Cerebellar nuclear complex (tissue), 1 donor: ENCODE data around the gene CAVIN3.
A peak's percentile ranks its signal among the peaks of the same experiment; 100 is the strongest.
"Not testable (repeated sequence)": the region's sequence is repeated elsewhere in the genome, so short reads cannot be mapped to it uniquely, and the experiment has no call there.

Experiments used
- DNase-seq, 2 experiments: peaks; one replicate each; lab custom pipeline; 2025; lab: John Stamatoyannopoulos, UW

The CAVIN3 gene

GRCh38 chr11:6326303-6326702 lies 6.0 kb upstream of the CAVIN3 start:
- DNase-seq: no peak

- DNase-seq: no peak
Observed at GRCh38 chr11:6323291-6323905, 3.1 kb upstream of the CAVIN3 start.

DNA sequence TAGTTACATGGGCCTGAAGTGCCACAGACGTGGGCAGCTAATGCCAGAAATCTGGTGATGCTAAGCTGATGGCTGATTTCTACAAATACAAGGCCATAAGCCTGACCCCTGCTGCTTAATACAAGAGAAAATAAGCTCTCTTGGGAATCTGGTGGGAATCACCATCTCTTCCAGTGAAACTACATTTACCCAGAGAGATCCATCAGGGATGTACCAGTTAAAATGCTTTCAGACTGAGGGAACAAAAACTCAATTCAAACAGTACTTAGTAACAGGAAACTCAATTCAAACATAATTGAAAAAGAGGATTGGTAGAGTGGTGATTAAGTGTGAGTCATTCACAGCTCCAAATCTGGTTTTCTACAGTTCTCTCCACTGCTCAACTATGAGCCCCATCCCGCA lies 1.7 kb upstream of the CAVIN3 start:
- DNase-seq: no peak

GRCh38 chr11:6321356-6321755 lies 1.1 kb upstream of the CAVIN3 start:
- no peak for DNase-seq

GRCh38 chr11:6319704-6320410 lies 444 bp downstream of the CAVIN3 start:
- peak; percentile 30 to 67 for DNase-seq

GRCh38 chr11:6319001-6319703 lies 1.1 kb downstream of the CAVIN3 start:
- DNase-seq: no peak

DNA sequence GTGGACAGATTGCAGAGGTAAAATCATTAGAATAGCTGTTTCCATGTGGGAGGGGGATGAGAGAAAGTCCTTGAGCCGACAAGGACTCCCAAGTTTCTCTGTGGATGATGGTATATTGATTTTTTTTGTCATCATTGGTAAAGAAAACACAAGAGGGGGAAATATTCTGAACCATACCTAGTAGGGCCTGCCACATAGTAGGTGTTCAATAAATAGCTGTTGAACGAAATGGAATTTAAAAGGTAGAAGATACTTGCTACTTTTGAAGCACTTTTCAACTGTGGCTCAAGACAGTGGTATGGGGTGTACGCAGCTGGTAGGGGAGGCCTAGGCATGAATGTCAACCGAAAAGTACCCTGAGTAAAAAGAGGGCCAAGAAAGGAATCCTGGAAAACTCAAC lies 2.1 kb downstream of the CAVIN3 start:
- DNase-seq: no peak

GRCh38 chr11:6315811-6316425 lies 4.4 kb downstream of the CAVIN3 start:
- peak in 1 of 2 experiments; percentile 69 for DNase-seq

DNA sequence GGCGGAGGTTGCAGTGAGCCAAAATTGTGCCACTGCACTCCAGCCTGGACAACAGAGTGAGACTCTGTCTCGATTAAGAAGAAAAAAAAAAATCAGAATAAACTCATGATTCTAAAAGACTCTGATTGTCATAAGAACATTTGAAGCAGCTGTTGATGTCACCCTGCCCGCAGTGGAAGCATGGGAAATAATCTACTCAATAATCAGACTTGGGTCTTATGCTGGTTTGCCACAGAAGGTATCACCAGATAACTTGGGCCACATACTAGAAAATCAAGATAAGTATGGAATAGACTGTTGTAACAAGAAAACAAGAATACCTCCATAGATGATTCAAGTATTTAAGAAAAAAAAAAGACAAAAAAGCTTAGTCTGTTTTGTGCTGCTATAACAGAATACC lies 8.2 kb downstream of the CAVIN3 start:
- DNase-seq: no peak

- no peak for DNase-seq
Observed at GRCh38 chr11:6307876-6308275, 12.4 kb downstream of the CAVIN3 start.

DNA sequence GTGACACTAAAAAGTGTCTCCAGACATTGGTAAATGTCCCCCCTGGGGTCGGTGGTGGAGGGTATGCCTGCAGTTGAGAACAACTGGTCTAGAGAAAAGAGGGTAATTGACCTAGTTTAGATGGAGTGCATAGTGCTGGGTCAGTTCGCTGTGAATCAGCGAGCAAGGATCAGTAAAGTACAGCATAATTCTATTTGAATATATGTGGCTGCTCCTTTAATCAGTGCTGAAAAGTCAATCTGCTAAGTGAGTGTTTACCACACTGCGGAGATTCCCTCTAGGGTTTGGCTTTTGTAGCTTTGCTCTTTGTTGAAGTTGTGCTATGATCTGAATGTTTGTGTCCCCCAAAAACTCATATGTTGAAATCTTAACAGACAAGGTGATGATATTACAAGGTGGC lies 15.0 kb downstream of the CAVIN3 start:
- DNase-seq: no peak

DNA sequence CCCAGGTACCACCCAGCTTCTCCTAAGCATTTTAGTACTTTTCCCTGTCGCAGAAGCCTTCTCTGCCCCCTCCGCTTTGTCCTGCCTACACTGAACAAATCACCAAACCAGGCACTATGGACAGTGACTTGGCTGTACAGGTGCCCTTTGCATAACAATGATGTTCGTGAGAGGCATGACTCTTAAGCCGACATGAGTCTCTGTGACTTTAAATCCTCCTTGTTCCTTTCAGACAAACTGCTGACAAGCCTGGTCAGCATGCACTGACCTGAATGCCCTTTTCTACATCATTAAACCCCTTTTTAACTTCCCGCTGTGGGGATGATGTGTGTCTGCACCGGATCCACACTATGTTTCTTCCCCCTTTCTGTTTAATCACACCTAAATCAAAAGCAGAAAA lies 16.6 kb downstream of the CAVIN3 start:
- no peak for DNase-seq

- DNase-seq: no peak
Observed at GRCh38 chr11:6301096-6301495, 19.2 kb downstream of the CAVIN3 start.

DNA sequence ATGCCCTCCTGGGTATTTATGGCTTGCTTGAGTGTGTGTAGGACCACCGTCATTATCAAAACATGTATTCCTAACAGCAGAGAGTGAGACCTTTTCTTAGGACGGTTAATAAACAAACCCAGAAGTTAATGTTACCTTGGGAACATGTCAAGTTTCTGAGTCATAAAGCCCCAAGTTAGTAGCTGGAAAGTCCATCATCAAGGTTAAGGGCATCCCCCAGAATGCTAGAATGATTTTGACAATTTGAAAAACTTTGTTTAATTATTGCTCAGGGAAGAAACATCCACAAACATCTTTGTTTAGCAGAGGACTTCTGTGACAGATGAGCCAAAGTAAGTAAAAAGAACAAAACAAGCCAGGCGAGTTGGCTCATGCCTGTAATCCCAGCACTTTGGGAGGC lies 20.0 kb downstream of the CAVIN3 start:
- DNase-seq: no peak

DNA sequence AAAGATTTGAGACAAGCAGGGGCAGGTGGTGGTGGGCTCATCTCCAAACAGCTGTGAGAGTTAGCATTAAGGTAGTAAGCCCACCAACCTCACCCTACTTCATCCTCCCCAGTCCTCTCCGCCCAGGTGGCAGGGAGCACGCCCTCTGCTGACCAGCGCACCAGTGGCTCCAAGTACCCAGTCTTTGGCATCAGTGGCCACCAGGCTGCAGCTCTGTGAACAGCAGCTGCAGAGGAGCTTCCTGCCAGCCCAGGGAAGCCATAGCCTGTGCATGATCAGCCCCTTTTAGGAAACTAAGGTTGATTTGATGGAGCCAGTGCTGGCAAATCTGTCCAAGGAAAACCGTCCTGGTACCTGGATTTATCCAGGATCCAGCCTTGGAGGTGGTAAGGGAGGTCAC lies 21.7 kb downstream of the CAVIN3 start:
- no peak for DNase-seq

DNA sequence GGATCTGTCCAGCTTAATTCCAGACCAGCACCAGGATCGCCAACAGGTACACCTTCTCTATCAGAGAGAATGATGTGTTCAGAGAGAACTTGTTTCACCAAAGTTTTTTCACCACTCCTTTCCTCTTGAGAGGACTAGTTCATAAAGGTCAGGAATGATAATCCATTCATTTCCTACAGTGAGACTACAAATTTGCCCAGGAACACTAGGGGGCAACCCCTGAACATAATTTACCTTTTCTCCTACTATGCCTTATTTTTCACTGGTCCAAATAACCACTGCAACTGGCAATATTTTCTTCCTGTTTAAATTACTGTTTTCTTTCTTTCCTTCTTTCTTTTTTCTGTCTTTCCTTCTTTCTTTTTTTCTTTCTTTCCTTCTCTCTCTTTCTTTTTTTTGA lies 22.5 kb downstream of the CAVIN3 start:
- DNase-seq: no peak

DNA sequence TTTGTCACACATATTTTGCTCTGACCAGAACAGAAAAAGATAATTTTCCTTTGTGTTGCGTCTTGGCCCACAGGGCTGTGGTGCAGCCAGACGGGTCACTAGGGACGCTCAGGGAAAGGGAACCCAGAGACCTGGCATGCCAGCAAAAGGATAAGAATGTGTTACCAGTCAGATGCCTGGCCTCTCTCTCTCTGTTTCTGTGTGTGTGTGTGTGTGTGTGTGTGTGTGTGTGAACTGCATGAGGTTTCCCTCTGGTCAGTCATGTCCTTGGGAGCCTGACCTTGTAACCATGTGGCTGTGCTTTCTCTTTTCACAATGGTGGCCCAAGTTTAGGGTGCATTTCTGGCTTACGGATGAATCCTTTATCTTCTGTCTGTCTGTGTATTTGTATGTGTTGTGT lies 35.3 kb downstream of the CAVIN3 start:
- DNase-seq: no peak

GRCh38 chr11:6284250-6284649 lies 36.1 kb downstream of the CAVIN3 start:
- DNase-seq: no peak

DNA sequence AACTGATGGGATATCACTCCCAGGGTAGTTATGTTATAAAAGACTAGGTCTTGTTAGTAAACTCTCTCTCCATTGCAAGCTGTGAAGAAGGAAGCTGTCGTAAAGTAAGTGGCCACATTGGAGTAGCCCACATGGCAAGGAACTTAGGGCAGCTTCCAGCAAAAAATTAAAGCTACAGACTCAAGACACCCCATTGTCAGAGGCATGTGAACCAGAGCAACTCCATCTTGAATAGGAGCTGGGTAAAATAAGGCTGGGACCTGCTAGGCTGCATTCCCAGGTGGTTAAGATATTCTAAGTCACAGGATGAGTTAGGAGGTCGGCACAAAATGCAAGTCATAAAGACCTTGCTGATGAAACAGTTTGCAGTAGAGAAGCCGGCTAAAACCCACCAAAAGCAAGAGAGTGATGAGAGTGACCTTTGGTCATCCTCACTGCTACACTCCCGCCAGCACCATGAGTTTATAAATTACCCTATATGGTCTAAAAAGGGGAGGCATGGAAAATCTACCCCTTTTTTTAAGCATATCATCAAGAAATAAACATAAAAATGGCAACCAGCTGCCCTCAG lies 36.8 kb downstream of the CAVIN3 start:
- no peak for DNase-seq

DNA sequence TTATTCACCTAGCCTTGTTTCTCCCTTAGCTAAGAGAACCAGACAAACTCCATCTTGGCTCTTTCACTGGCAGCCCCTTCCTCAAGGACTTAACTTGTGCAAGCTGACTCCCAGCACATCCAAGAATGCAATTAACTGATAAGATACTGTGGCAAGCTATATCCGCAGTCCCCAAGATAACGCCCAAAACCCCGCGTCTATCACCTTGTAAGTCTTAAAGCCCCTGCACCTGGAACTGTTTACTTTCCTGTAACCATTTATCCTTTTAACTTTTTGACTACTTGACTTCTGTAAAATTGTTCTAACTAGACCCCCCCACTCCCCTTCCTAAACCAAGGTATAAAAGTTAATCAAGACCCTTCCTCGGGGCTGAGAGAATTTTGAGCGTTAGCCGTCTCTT lies 39.5 kb downstream of the CAVIN3 start:
- DNase-seq: not testable (repeated sequence)

DNA sequence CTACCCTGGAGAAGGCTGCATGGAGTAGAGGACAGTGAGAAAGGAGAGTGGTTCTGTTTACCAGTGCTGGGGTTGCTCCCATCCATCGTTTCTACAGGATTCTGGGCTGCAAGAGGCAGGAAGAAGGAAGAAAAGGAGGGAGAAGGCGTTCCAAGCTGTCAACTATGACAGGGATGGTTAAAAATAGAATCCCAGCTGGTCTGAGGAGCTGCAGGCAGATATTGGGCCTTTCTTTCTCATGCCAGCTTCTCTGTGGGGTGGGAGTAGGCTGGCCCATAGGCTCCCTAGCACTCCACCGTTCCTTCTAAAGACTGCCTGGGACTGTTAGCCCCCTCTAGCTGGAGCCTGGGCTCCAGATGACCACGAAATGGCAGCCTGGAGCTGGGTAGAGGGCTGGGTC lies 47.1 kb downstream of the CAVIN3 start:
- peak; percentile 59 to 76 for DNase-seq

- DNase-seq: no peak
Observed at GRCh38 chr11:6271598-6271997, 48.7 kb downstream of the CAVIN3 start.
